ENCODE data around the gene CXCR1.

DNA sequence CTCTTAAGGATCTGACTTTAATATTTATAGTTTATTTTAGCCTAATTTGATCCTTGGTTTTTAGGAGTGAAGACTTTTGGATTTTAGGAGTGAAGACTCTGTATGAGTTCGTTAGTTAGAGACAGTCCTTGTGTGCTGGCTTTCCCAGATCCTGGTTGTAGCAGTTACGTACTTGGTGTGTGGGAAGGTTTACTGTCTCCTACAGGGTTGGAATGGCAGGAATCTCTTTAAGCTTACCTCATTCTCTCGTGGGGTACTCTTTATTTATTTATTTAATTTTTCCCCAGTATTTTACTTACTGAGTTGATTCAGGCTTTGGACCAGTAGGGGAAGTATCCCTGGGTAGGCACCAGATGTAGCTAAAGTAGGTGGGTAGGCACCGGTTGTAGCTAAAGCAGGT, 42.8 kb downstream of the CXCR1 start:
- TF ChIP-seq, protein P1, sequence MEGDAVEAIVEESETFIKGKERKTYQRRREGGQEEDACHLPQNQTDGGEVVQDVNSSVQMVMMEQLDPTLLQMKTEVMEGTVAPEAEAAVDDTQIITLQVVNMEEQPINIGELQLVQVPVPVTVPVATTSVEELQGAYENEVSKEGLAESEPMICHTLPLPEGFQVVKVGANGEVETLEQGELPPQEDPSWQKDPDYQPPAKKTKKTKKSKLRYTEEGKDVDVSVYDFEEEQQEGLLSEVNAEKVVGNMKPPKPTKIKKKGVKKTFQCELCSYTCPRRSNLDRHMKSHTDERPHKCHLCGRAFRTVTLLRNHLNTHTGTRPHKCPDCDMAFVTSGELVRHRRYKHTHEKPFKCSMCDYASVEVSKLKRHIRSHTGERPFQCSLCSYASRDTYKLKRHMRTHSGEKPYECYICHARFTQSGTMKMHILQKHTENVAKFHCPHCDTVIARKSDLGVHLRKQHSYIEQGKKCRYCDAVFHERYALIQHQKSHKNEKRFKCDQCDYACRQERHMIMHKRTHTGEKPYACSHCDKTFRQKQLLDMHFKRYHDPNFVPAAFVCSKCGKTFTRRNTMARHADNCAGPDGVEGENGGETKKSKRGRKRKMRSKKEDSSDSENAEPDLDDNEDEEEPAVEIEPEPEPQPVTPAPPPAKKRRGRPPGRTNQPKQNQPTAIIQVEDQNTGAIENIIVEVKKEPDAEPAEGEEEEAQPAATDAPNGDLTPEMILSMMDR (conservative IDR thresholded peaks at IDR 0.05; ENCODE audit: low read depth, low read length): no peak
- TF ChIP-seq EZH2phosphoT487 (IDR thresholded peaks at IDR 0.05; ENCODE audit: borderline replicate concordance, low read length): no peak
